WTC11 (cell line): ENCODE results near the gene RNASE11. TPM values are rescaled to one million over a fixed set of nuclear protein-coding genes. Genes with fewer than 3 reads are reported as not detected.

ENCODE experiments used
- ATAC-seq: fragments of 200-7000 bp; cut with Tn5 transposase; 2 replicates; pipeline ENCODE4 v1.10.0; 2021; ENCODE audit warnings: mild to moderate bottlenecking, moderate library complexity
- CTCF ChIA-PET: fragments of 300-600 bp; sonication (Branson Sonifier 250); formaldehyde crosslinking; loops from one replicate; lab custom pipeline; 2021; ENCODE audit warnings: antibody characterized with exemption; lab: Charles Lee
- POLR2A ChIA-PET: fragments of 350-600 bp; sonication (Branson Sonifier 250); formaldehyde crosslinking; loops from one replicate; lab custom pipeline; 2021; ENCODE audit warnings: antibody characterized with exemption; lab: Charles Lee
- DNase-seq: peaks from one replicate; pipeline ENCODE4 v3.0.0; 2021; ENCODE audit warnings: low spot score
- H3K27ac Mint-ChIP-seq: 2 replicates; pipeline ENCODE4 v1.8.0; 2021; ENCODE audit warnings: mixed read lengths
- H3K27me3 Mint-ChIP-seq: 2 replicates; pipeline ENCODE4 v1.8.0; 2021; ENCODE audit warnings: low read depth, mild to moderate bottlenecking, moderate library complexity, mixed read lengths
- H3K36me3 Mint-ChIP-seq: 2 replicates; pipeline ENCODE4 v1.8.0; 2021; ENCODE audit warnings: mixed read lengths
- H3K4me1 Mint-ChIP-seq: 2 replicates; pipeline ENCODE4 v1.8.0; 2022; ENCODE audit warnings: mixed read lengths
- H3K4me3 Mint-ChIP-seq: 2 replicates; pipeline ENCODE4 v1.8.0; 2021; ENCODE audit warnings: mild to moderate bottlenecking, moderate library complexity, mixed read lengths
- H3K9me3 Mint-ChIP-seq: 2 replicates; pipeline ENCODE4 v1.8.0; 2021; ENCODE audit warnings: mixed read lengths
- ELF4 ChIP-seq: sonication (generic); formaldehyde crosslinking; IDR thresholded peaks from 2 replicates; pipeline ENCODE4 v1.8.1; 2022; ENCODE audit warnings: low read depth, mild to moderate bottlenecking, moderate library complexity, missing genetic modification reagents
- ESRRA ChIP-seq: sonication (generic); formaldehyde crosslinking; IDR thresholded peaks from 2 replicates; pipeline ENCODE4 v1.8.1; 2022; ENCODE audit warnings: mild to moderate bottlenecking, missing genetic modification reagents, borderline replicate concordance
- FOXK1 ChIP-seq: sonication (generic); formaldehyde crosslinking; IDR thresholded peaks from 2 replicates; pipeline ENCODE4 v1.8.0; 2022; ENCODE audit warnings: mild to moderate bottlenecking, moderate library complexity, missing genetic modification reagents
- GABPB1 ChIP-seq: sonication (generic); formaldehyde crosslinking; IDR thresholded peaks from 2 replicates; pipeline ENCODE4 v1.8.1; 2023; ENCODE audit warnings: mild to moderate bottlenecking, missing genetic modification reagents
- GRHL2 ChIP-seq: fragments of 250-450 bp; sonication (Bioruptor Pico); IDR thresholded peaks from 2 replicates; pipeline ENCODE4 v1.8.0; 2022; ENCODE audit warnings: mild to moderate bottlenecking, moderate library complexity; ENCODE audit not compliant: insufficient replicate concordance, severe bottlenecking
- IRF2 ChIP-seq: sonication (generic); formaldehyde crosslinking; IDR thresholded peaks from 2 replicates; pipeline ENCODE4 v1.8.0; 2022; ENCODE audit warnings: low read depth, missing genetic modification reagents, borderline replicate concordance
- JAZF1 ChIP-seq: fragments of 250-450 bp; sonication (Bioruptor Pico); IDR thresholded peaks from 2 replicates; pipeline ENCODE4 v1.9.0; 2021; ENCODE audit warnings: moderate library complexity, mild to moderate bottlenecking, inconsistent platforms
- MXD4 ChIP-seq: fragments of 250-450 bp; sonication (Bioruptor Pico); IDR thresholded peaks from 2 replicates; pipeline ENCODE4 v1.8.0; 2021; ENCODE audit warnings: mild to moderate bottlenecking, moderate library complexity, borderline replicate concordance
- NFYB ChIP-seq: sonication (generic); formaldehyde crosslinking; conservative IDR thresholded peaks from 2 replicates; pipeline ENCODE4 v1.8.0; 2022; ENCODE audit warnings: low read depth, missing genetic modification reagents
- NR1H2 ChIP-seq: sonication (generic); formaldehyde crosslinking; IDR thresholded peaks from 2 replicates; pipeline ENCODE4 v1.9.0; 2021; ENCODE audit warnings: mild to moderate bottlenecking, moderate library complexity, missing genetic modification reagents
- OVOL2 ChIP-seq: fragments of 250-450 bp; sonication (Bioruptor Pico); IDR thresholded peaks from 2 replicates; pipeline ENCODE4 v1.9.0; 2021; ENCODE audit warnings: mild to moderate bottlenecking, borderline replicate concordance
- SP1 ChIP-seq: sonication (generic); formaldehyde crosslinking; conservative IDR thresholded peaks from 2 replicates; pipeline ENCODE4 v1.8.1; 2022; ENCODE audit warnings: missing genetic modification reagents
- total RNA-seq: library from RNA; stranded (reverse); gene quantifications from 3 replicates; pipeline ENCODE4 v1.2.3, GENCODE V29; 2021
- TF ChIP-seq, protein P1 (sequence below): fragments of 250-450 bp; sonication (Bioruptor Pico); IDR thresholded peaks from 2 replicates; pipeline ENCODE4 v2.1.2; 2022; ENCODE audit warnings: mild to moderate bottlenecking, moderate library complexity
- TF ChIP-seq, protein P2 (sequence below): sonication (generic); formaldehyde crosslinking; IDR thresholded peaks from 2 replicates; pipeline ENCODE4 v1.8.1; 2023; ENCODE audit warnings: mild to moderate bottlenecking, missing genetic modification reagents, moderate library complexity
- TF ChIP-seq, protein P3 (sequence below): sonication (generic); formaldehyde crosslinking; IDR thresholded peaks from 2 replicates; pipeline ENCODE4 v1.8.0; 2022; ENCODE audit warnings: mild to moderate bottlenecking, missing genetic modification reagents
- TF ChIP-seq, protein P4 (sequence below): sonication (generic); formaldehyde crosslinking; IDR thresholded peaks from 2 replicates; pipeline ENCODE4 v1.8.1; 2023; ENCODE audit warnings: mild to moderate bottlenecking, missing genetic modification reagents, moderate library complexity
- TF ChIP-seq, protein P5 (sequence below): fragments of 250-450 bp; sonication (Bioruptor Pico); IDR thresholded peaks from 2 replicates; pipeline ENCODE4 v1.8.0; 2021; ENCODE audit warnings: mild to moderate bottlenecking
- TF ChIP-seq, protein P6 (sequence below): sonication (generic); formaldehyde crosslinking; IDR thresholded peaks from 2 replicates; pipeline ENCODE4 v1.8.1; 2022; ENCODE audit warnings: missing genetic modification reagents, borderline replicate concordance
- TF ChIP-seq, protein P7 (sequence below): sonication (generic); formaldehyde crosslinking; IDR thresholded peaks from 2 replicates; pipeline ENCODE4 v1.8.1; 2023; ENCODE audit warnings: mild to moderate bottlenecking, missing genetic modification reagents, borderline replicate concordance
- TF ChIP-seq, protein P8 (sequence below): sonication (generic); formaldehyde crosslinking; conservative IDR thresholded peaks from 2 replicates; pipeline ENCODE4 v1.8.1; 2022; ENCODE audit warnings: mild to moderate bottlenecking, missing genetic modification reagents

The RNASE11 gene
- total RNA-seq, 1 experiment from 2014 or later: not detected

DNA sequence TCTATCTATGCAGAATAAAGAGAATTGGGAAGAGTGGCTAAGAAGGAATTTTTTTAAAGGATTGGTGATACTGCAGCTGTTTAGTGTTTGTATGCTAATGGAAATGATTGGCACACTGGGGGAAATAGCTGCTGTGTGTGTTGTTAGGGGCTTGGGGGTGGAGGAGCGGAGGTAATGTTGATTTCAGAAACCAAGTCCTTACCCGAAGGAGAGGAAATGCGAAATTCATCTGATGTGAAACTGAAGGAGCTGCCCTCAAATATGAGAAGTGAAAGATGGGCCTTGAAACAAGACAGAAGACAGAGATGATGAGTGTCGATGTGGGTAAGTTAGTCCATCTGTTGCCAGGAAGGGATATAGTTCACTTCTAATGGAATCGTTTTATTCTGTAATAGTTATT lies 24.6 kb upstream of the RNASE11 start:
- no peak for DNase-seq
- H3K27ac Mint-ChIP-seq: no peak overlapping the region
- ATAC-seq: no peak
- H3K4me3 Mint-ChIP-seq: no peak overlapping the region
- ChIA-PET POLR2A (no interaction called here), CTCF (interaction anchor here (0.7 to 2.2 kb wide), 17 partner anchors 10 to 284 kb away, joined by 3 to 26 read pairs (median 5); partner anchors contain the start of genes APEX1, OSGEP, PARP2 and PIP4P1)
- no peaks in the 10 kb centered on the region for H3K36me3 Mint-ChIP-seq
- TF ChIP-seq, protein P1, sequence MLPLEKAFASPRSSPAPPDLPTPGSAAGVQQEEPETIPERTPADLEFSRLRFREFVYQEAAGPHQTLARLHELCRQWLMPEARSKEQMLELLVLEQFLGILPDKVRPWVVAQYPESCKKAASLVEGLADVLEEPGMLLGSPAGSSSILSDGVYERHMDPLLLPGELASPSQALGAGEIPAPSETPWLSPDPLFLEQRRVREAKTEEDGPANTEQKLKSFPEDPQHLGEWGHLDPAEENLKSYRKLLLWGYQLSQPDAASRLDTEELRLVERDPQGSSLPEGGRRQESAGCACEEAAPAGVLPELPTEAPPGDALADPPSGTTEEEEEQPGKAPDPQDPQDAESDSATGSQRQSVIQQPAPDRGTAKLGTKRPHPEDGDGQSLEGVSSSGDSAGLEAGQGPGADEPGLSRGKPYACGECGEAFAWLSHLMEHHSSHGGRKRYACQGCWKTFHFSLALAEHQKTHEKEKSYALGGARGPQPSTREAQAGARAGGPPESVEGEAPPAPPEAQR (CRISPR knock-in tag): no peak
- no peak for TF ChIP-seq FOXK1 (CRISPR knock-in tag)
- TF ChIP-seq, protein P2, sequence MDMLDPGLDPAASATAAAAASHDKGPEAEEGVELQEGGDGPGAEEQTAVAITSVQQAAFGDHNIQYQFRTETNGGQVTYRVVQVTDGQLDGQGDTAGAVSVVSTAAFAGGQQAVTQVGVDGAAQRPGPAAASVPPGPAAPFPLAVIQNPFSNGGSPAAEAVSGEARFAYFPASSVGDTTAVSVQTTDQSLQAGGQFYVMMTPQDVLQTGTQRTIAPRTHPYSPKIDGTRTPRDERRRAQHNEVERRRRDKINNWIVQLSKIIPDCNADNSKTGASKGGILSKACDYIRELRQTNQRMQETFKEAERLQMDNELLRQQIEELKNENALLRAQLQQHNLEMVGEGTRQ (CRISPR knock-in tag): no peak
- TF ChIP-seq MXD4 (CRISPR knock-in tag): no peak
- no peak for TF ChIP-seq GABPB1 (CRISPR knock-in tag)
- no peak for TF ChIP-seq IRF2
- no peaks in the 10 kb centered on the region for H3K9me3 Mint-ChIP-seq
- peaks cover 13% of the 10 kb centered on the region for H3K4me1 Mint-ChIP-seq
- H3K27me3 Mint-ChIP-seq: no peaks in the 10 kb centered on the region

DNA sequence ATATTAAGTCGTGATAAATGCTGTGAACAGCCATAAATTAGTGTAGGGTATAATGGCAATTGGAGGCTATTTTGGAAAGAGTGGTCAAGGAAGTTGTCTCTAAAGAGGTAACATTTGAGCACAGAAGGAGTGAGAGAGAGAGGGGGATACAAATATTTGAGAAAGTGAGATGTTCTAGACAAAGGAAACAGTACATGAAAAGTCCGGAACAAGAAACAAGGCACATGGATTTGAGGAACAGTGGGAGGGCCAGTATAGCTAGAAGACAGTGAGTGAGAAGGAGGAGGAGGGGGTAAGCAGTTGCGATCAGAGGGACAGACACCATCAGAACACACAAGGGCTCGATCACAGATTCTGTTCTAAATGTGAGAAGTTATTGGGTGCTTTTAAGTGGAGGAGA lies 23.5 kb upstream of the RNASE11 start:
- H3K27ac Mint-ChIP-seq: no peak overlapping the region
- TF ChIP-seq, protein P3, sequence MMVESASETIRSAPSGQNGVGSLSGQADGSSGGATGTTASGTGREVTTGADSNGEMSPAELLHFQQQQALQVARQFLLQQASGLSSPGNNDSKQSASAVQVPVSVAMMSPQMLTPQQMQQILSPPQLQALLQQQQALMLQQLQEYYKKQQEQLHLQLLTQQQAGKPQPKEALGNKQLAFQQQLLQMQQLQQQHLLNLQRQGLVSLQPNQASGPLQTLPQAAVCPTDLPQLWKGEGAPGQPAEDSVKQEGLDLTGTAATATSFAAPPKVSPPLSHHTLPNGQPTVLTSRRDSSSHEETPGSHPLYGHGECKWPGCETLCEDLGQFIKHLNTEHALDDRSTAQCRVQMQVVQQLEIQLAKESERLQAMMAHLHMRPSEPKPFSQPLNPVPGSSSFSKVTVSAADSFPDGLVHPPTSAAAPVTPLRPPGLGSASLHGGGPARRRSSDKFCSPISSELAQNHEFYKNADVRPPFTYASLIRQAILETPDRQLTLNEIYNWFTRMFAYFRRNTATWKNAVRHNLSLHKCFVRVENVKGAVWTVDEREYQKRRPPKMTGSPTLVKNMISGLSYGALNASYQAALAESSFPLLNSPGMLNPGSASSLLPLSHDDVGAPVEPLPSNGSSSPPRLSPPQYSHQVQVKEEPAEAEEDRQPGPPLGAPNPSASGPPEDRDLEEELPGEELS (CRISPR knock-in tag): no peak
- no peak for TF ChIP-seq ELF4
- TF ChIP-seq, protein P4, sequence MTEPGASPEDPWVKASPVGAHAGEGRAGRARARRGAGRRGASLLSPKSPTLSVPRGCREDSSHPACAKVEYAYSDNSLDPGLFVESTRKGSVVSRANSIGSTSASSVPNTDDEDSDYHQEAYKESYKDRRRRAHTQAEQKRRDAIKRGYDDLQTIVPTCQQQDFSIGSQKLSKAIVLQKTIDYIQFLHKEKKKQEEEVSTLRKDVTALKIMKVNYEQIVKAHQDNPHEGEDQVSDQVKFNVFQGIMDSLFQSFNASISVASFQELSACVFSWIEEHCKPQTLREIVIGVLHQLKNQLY (CRISPR knock-in tag): no peak
- TF ChIP-seq NR1H2 (CRISPR knock-in tag): no peak
- TF ChIP-seq NFYB (CRISPR knock-in tag): no peak
- TF ChIP-seq, protein P5, sequence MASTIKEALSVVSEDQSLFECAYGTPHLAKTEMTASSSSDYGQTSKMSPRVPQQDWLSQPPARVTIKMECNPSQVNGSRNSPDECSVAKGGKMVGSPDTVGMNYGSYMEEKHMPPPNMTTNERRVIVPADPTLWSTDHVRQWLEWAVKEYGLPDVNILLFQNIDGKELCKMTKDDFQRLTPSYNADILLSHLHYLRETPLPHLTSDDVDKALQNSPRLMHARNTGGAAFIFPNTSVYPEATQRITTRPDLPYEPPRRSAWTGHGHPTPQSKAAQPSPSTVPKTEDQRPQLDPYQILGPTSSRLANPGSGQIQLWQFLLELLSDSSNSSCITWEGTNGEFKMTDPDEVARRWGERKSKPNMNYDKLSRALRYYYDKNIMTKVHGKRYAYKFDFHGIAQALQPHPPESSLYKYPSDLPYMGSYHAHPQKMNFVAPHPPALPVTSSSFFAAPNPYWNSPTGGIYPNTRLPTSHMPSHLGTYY: no peak
- TF ChIP-seq, protein P1 (CRISPR knock-in tag): no peak
- TF ChIP-seq, protein P6, sequence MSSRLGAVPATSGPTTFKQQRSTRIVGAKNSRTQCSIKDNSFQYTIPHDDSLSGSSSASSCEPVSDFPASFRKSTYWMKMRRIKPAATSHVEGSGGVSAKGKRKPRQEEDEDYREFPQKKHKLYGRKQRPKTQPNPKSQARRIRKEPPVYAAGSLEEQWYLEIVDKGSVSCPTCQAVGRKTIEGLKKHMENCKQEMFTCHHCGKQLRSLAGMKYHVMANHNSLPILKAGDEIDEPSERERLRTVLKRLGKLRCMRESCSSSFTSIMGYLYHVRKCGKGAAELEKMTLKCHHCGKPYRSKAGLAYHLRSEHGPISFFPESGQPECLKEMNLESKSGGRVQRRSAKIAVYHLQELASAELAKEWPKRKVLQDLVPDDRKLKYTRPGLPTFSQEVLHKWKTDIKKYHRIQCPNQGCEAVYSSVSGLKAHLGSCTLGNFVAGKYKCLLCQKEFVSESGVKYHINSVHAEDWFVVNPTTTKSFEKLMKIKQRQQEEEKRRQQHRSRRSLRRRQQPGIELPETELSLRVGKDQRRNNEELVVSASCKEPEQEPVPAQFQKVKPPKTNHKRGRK: no peak
- TF ChIP-seq, protein P7, sequence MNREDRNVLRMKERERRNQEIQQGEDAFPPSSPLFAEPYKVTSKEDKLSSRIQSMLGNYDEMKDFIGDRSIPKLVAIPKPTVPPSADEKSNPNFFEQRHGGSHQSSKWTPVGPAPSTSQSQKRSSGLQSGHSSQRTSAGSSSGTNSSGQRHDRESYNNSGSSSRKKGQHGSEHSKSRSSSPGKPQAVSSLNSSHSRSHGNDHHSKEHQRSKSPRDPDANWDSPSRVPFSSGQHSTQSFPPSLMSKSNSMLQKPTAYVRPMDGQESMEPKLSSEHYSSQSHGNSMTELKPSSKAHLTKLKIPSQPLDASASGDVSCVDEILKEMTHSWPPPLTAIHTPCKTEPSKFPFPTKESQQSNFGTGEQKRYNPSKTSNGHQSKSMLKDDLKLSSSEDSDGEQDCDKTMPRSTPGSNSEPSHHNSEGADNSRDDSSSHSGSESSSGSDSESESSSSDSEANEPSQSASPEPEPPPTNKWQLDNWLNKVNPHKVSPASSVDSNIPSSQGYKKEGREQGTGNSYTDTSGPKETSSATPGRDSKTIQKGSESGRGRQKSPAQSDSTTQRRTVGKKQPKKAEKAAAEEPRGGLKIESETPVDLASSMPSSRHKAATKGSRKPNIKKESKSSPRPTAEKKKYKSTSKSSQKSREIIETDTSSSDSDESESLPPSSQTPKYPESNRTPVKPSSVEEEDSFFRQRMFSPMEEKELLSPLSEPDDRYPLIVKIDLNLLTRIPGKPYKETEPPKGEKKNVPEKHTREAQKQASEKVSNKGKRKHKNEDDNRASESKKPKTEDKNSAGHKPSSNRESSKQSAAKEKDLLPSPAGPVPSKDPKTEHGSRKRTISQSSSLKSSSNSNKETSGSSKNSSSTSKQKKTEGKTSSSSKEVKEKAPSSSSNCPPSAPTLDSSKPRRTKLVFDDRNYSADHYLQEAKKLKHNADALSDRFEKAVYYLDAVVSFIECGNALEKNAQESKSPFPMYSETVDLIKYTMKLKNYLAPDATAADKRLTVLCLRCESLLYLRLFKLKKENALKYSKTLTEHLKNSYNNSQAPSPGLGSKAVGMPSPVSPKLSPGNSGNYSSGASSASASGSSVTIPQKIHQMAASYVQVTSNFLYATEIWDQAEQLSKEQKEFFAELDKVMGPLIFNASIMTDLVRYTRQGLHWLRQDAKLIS (CRISPR knock-in tag): no peak
- TF ChIP-seq JAZF1 (CRISPR knock-in tag): no peak
- no peak for TF ChIP-seq OVOL2 (CRISPR knock-in tag)
- TF ChIP-seq SP1 (CRISPR knock-in tag): no peak
- TF ChIP-seq ESRRA: no peak
- no peak for TF ChIP-seq GRHL2 (CRISPR knock-in tag)
- TF ChIP-seq, protein P8, sequence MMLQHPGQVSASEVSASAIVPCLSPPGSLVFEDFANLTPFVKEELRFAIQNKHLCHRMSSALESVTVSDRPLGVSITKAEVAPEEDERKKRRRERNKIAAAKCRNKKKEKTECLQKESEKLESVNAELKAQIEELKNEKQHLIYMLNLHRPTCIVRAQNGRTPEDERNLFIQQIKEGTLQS (CRISPR knock-in tag): no peak

More for the DNA sequence above, 23.5 kb upstream of the RNASE11 start:
- peaks cover 22% of the 10 kb centered on the region for H3K4me1 Mint-ChIP-seq
- H3K9me3 Mint-ChIP-seq: no peaks in the 10 kb centered on the region
- DNase-seq (no peak), ATAC-seq (no peak)
- CTCF ChIA-PET: no interaction called here
- no peaks in the 10 kb centered on the region for H3K27me3 Mint-ChIP-seq
- no peak overlapping the region for H3K4me3 Mint-ChIP-seq
- no peaks in the 10 kb centered on the region for H3K36me3 Mint-ChIP-seq
- POLR2A ChIA-PET: no interaction called here
